ENCODE measurements around the gene PALMD.

GRCh38 chr1:99648107-99648506, 2.2 kb downstream of the PALMD start:
- TF ChIP-seq, protein P1, sequence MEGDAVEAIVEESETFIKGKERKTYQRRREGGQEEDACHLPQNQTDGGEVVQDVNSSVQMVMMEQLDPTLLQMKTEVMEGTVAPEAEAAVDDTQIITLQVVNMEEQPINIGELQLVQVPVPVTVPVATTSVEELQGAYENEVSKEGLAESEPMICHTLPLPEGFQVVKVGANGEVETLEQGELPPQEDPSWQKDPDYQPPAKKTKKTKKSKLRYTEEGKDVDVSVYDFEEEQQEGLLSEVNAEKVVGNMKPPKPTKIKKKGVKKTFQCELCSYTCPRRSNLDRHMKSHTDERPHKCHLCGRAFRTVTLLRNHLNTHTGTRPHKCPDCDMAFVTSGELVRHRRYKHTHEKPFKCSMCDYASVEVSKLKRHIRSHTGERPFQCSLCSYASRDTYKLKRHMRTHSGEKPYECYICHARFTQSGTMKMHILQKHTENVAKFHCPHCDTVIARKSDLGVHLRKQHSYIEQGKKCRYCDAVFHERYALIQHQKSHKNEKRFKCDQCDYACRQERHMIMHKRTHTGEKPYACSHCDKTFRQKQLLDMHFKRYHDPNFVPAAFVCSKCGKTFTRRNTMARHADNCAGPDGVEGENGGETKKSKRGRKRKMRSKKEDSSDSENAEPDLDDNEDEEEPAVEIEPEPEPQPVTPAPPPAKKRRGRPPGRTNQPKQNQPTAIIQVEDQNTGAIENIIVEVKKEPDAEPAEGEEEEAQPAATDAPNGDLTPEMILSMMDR (conservative IDR thresholded peaks at IDR 0.05; ENCODE audit: low read depth, low read length) = peak; percentile 57
- TF ChIP-seq EZH2 (IDR thresholded peaks at IDR 0.05; ENCODE audit: low read length, unreplicated experiment) = no peak

Data from PC-3 (cell line).